Measurements from ENCODE around the gene TBC1D8B.

GRCh38 chrX:106899276-106899675 lies 96.8 kb downstream of the TBC1D8B start:
- TF ChIP-seq POLR2AphosphoS5 (IDR thresholded peaks at IDR 0.05) (no peak), CTCF (IDR thresholded peaks at IDR 0.05) (no peak), EP300 (IDR thresholded peaks at IDR 0.05) (no peak)

Measured in suprapubic skin (tissue), 4 donors.